NCI-H2081 treated with DMSO at 0.1 percent for 48 hours (cell line): Measurements from ENCODE around the gene KLC4.
"Not testable (repeated sequence)": the region's sequence is repeated elsewhere in the genome, so short reads cannot be mapped to it uniquely, and the experiment has no call there.

Experiments
- DNase-seq: peaks from one replicate; lab custom pipeline; 2025; lab: John Stamatoyannopoulos, UW

Gene KLC4

GRCh38 chr6:43070028-43070632 lies 10.7 kb downstream of the KLC4 start:
- no peak for DNase-seq

GRCh38 chr6:43074847-43075669 lies 15.6 kb downstream of the KLC4 start:
- no peak for DNase-seq

GRCh38 chr6:43075670-43076463 lies 16.4 kb downstream of the KLC4 start, which contains the start of gene PTK7:
Gene PTK7, plus strand, starts transcription at chr6:43076314. Its CDS starts 175 bp downstream, at chr6:43076489.
- no peak for DNase-seq

DNA sequence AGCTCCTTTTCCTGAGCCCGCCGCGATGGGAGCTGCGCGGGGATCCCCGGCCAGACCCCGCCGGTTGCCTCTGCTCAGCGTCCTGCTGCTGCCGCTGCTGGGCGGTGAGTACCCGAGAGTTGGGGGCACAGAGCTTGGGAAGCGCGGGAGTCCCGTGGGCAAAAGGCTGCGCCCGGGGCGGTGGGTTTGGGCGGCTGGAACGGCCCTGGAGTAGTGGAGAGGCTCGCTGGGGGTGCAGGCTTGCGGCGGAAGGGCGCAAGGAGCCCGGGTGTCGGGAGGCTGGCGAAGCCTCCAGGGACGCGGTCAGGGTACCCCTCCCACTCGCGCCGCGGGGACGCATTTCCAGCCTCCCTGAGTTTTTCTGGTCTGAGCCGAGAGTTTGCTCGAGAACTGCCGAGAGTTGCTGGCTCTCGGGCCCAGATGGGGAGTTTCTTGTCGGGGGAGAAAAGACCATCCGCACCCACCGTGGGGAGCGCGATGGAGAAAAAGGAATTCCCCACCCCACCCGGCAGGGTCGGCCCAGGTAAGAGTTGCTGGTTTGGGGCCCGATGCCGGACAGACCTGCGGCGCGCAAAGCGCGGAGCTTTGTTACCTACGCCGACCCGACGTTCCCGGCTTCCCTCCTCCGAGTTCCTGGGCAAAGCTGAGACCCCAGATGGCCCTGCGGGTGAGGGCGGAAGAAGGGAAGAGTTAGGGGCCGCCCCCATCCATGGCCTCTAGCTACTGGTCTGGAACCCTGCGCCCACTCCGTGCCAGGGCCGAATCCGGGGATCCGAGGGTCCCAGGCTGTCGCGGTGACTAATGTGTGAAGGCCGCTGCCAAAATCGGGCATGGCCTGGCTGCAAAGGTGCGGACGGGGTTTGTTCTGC lies 17.3 kb downstream of the KLC4 start:
- no peak for DNase-seq

- DNase-seq = no peak
Observed at GRCh38 chr6:43077333-43077809, 17.9 kb downstream of the KLC4 start.

DNA sequence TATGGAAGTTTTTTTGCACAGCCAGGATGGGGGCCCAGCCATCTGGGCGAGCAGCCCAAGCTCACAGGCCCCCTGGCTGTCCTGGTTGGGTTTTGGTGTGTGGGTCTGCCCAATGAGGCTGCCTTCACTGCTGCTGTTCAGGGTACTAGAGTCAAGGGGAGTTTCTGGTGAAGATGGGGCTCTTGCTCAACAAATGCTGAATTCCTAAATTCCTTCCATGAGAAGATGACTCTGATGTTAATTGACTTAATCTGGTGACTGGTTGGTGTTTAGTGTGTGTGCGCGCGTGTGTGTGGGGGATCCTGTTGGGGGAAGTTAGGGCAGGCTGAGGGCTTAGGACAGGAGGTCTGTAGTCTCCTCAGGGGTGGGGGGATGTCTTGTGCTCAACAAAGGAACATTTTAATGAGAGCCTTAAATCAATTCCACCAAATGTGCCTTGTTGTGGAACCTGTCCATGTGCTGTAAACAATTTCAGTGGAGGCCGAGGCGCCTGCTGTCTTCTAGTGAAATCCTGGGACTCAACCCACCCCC lies 18.6 kb downstream of the KLC4 start:
- no peak for DNase-seq

GRCh38 chr6:43078691-43079090 lies 19.3 kb downstream of the KLC4 start:
- DNase-seq = no peak

GRCh38 chr6:43081043-43081442 lies 21.6 kb downstream of the KLC4 start:
- DNase-seq = no peak

GRCh38 chr6:43081922-43082321 lies 22.5 kb downstream of the KLC4 start:
- DNase-seq = not testable (repeated sequence)

DNA sequence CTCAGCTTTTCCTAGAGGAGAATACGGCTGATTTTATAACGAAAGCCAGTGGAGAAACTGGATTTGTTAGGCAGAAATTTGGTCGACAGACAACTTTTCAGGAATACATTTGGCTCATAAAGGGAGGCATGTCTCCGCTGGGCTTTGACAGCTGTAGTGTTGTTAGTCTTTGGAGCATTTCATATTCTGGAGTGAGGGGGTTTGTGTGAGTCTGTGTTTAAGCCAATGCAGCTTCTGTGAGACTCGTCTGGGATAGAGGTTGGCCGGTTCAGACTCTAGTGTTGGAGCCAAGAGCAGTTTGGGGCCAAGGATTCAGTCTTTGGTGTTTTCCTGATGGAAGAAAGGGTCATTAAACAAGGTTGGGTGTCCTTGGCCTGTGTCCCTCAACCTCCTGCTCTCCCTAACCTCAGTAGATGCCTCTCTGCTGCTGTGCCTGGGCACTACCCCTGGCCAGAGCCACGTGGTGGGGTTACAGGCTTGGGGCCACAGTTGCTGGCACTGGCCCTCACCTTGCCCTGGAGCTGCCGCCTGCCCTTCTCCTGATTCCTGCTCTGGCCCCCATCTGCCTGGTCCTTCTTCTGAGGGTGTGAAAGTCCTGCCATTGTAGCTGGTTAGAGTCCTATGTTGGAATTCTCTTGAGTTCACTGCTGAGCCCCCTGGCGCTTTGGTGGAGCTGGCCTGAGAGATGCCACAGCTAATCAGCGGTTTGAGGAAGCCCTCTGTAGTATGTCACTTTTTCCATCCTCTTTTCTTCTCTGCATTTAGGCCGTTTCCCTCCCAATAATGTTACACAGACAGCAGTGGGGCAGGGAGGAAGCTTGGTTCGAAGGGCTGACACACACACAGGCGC lies 23.6 kb downstream of the KLC4 start:
- DNase-seq = no peak

DNA sequence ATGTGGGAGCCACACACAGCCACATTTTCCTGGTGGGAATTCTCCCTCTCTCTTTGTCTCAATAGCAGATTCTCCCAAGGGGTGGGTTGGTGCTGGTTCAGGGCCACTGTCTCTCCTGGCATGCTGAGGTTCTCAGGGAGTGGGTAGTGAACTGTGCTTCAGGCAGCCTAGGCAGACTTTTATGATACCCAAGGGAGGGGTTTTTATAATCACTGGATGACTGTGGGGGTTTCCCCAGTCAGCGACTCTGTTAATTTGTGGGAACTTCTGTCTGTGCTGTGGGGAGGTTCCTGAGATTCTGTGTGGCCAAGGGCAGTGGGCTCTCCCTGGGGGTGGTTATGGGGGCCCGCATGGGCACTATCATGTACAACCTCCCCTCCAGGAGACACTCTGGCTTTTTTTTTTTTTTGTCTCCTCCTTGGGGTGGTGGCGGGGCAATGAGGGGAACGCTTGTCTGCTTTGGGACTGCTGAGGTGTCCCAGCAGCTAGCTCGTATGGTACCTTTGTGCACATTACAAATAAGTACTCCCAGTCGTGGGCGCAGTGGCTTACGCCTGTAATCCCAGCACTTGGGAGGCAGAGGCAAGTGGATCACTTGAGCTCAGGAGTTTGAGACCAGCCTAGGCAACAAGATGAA lies 26.7 kb downstream of the KLC4 start:
- DNase-seq = no peak

- DNase-seq = no peak
Observed at GRCh38 chr6:43088654-43089056, 29.2 kb downstream of the KLC4 start.

GRCh38 chr6:43089467-43089866 lies 30.0 kb downstream of the KLC4 start:
- DNase-seq = no peak

GRCh38 chr6:43089874-43090558 lies 30.6 kb downstream of the KLC4 start:
- no peak for DNase-seq

- no peak for DNase-seq
Observed at GRCh38 chr6:43090559-43090956, 31.1 kb downstream of the KLC4 start.

DNA sequence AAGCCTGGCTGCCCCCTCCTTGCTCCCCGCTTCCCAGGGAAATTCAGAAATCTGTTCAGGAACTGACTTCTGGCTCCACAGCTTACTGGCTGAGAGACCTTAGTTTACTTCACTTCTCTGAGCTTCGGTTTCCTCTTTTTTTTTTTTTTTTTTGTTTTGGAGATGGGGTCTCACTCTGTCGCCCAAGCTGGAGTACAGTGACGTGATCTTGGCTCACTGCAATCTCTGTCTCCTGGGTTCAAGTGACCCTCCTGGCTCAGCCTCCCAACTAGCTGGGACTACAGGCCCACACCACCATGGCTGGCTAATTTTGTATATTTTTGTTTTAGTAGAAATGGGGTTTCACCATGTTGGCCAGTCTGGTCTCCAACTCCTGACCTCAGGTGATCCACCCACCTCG lies 31.6 kb downstream of the KLC4 start:
- DNase-seq = no peak

GRCh38 chr6:43091436-43091991 lies 32.1 kb downstream of the KLC4 start:
- no peak for DNase-seq

GRCh38 chr6:43092635-43093034 lies 33.2 kb downstream of the KLC4 start:
- no peak for DNase-seq
